ENCODE data around the gene SLC25A41.
"Not testable (repeated sequence)": the region's sequence is repeated elsewhere in the genome, so short reads cannot be mapped to it uniquely, and the experiment has no call there.

Gene SLC25A41

GRCh38 chr19:6459262-6460098, 25.9 kb upstream of the SLC25A41 start, which contains the start of gene SLC25A23:
Gene SLC25A23, minus strand, starts transcription at chr19:6459792. Its CDS starts 164 bp downstream, at chr19:6459628.
- DNase-seq: peak; percentile 89

GRCh38 chr19:6458695-6459261, 25.2 kb upstream of the SLC25A41 start:
- no peak for DNase-seq

GRCh38 chr19:6457958-6458694, 24.6 kb upstream of the SLC25A41 start:
- no peak for DNase-seq

- DNase-seq: no peak
Observed at GRCh38 chr19:6455924-6456323, 22.4 kb upstream of the SLC25A41 start.

- DNase-seq: no peak
Observed at GRCh38 chr19:6453951-6454565, 20.5 kb upstream of the SLC25A41 start.

GRCh38 chr19:6452899-6453298, 19.3 kb upstream of the SLC25A41 start:
- no peak for DNase-seq

- DNase-seq: no peak
Observed at GRCh38 chr19:6452223-6452614, 18.7 kb upstream of the SLC25A41 start.

GRCh38 chr19:6451583-6452222, 18.1 kb upstream of the SLC25A41 start:
- no peak for DNase-seq

- no peak for DNase-seq
Observed at GRCh38 chr19:6450166-6450565, 16.6 kb upstream of the SLC25A41 start.

- DNase-seq: no peak
Observed at GRCh38 chr19:6448045-6448444, 14.5 kb upstream of the SLC25A41 start.

- no peak for DNase-seq
Observed at GRCh38 chr19:6446452-6446851, 12.9 kb upstream of the SLC25A41 start.

- DNase-seq: no peak
Observed at GRCh38 chr19:6443986-6444385, 10.4 kb upstream of the SLC25A41 start.

GRCh38 chr19:6442087-6442688, 8.6 kb upstream of the SLC25A41 start:
- DNase-seq: no peak

GRCh38 chr19:6440905-6441304, 7.3 kb upstream of the SLC25A41 start:
- DNase-seq: no peak

- DNase-seq: no peak
Observed at GRCh38 chr19:6439743-6440142, 6.2 kb upstream of the SLC25A41 start.

- no peak for DNase-seq
Observed at GRCh38 chr19:6433165-6433564, 398 bp downstream of the SLC25A41 start.

- DNase-seq: no peak
Observed at GRCh38 chr19:6431891-6432290, 1.7 kb downstream of the SLC25A41 start.

GRCh38 chr19:6429419-6430221, 3.9 kb downstream of the SLC25A41 start:
- DNase-seq: no peak

- not testable (repeated sequence) for DNase-seq
Observed at GRCh38 chr19:6428692-6429418, 4.7 kb downstream of the SLC25A41 start.

- DNase-seq: no peak
Observed at GRCh38 chr19:6427131-6427530, 6.4 kb downstream of the SLC25A41 start.

All from left hindlimb (tissue), 1 donor.